Loucy (cell line): ENCODE data around the gene PROP1.
"Not testable (repeated sequence)": the region's sequence is repeated elsewhere in the genome, so short reads cannot be mapped to it uniquely, and the experiment has no call there.

ENCODE experiments used
- H2AFZ ChIP-seq: fragments of 200-600 bp; sonication (generic); 2 replicates; pipeline ENCODE4 v1.6.0; 2016; ENCODE audit warnings: antibody characterized with exemption, mild to moderate bottlenecking, low read length, moderate library complexity
- H3F3A ChIP-seq: fragments of 200-600 bp; 2 replicates; pipeline ENCODE4 v1.6.0; 2016; ENCODE audit warnings: antibody characterized with exemption, low read depth, mild to moderate bottlenecking
- H3K27me3 ChIP-seq: fragments of 200-600 bp; sonication (generic); 2 replicates; pipeline ENCODE4 v1.6.1; 2014; ENCODE audit warnings: low read length, mild to moderate bottlenecking; ENCODE audit not compliant: insufficient read depth, poor library complexity, severe bottlenecking
- H3K36me3 ChIP-seq: fragments of 200-600 bp; sonication (generic); 2 replicates; pipeline ENCODE4 v1.6.1; 2016; ENCODE audit warnings: low read length; ENCODE audit not compliant: insufficient read depth
- H3K4me1 ChIP-seq: fragments of 200-600 bp; sonication (generic); 2 replicates; pipeline ENCODE4 v1.5.1; 2014; ENCODE audit warnings: low read length, mild to moderate bottlenecking; ENCODE audit not compliant: insufficient read depth, poor library complexity, severe bottlenecking
- H3K4me2 ChIP-seq: fragments of 200-600 bp; sonication (generic); 2 replicates; pipeline ENCODE4 v1.6.0; 2014; ENCODE audit warnings: antibody characterized with exemption, low read length, low read depth, mild to moderate bottlenecking; ENCODE audit not compliant: poor library complexity, severe bottlenecking
- H3K4me3 ChIP-seq: fragments of 200-600 bp; sonication (generic); 2 replicates; pipeline ENCODE4 v1.5.1; 2014; ENCODE audit warnings: low read length, mild to moderate bottlenecking, mixed read lengths; ENCODE audit not compliant: poor library complexity, severe bottlenecking
- H3K79me2 ChIP-seq: fragments of 200-600 bp; sonication (generic); 2 replicates; pipeline ENCODE4 v1.6.1; 2014; ENCODE audit warnings: low read length; ENCODE audit not compliant: insufficient read depth
- H3K9ac ChIP-seq: fragments of 200-600 bp; sonication (generic); 2 replicates; pipeline ENCODE4 v1.6.0; 2014; ENCODE audit warnings: mild to moderate bottlenecking, low read depth, low read length, moderate library complexity; ENCODE audit not compliant: poor library complexity, severe bottlenecking
- H3K9me2 ChIP-seq: fragments of 200-600 bp; sonication (generic); replicated peaks from 2 replicates; pipeline ENCODE4 v1.6.1; 2016; ENCODE audit warnings: low read depth, low read length, mixed read lengths
- H3K9me3 ChIP-seq: fragments of 200-600 bp; sonication (generic); 2 replicates; pipeline ENCODE4 v1.6.1; 2014; ENCODE audit warnings: mild to moderate bottlenecking, antibody characterized with exemption, low read length, low read depth; ENCODE audit not compliant: insufficient read depth
- H4K20me1 ChIP-seq: fragments of 200-600 bp; sonication (generic); 2 replicates; pipeline ENCODE4 v1.6.0; 2014; ENCODE audit warnings: antibody characterized with exemption, low read length, mild to moderate bottlenecking; ENCODE audit not compliant: insufficient read depth, poor library complexity, severe bottlenecking
- EZH2phosphoT487 ChIP-seq: fragments of 200-600 bp; IDR thresholded peaks from 2 replicates; pipeline ENCODE4 v1.6.1; 2018; ENCODE audit warnings: antibody characterized with exemption, mild to moderate bottlenecking, moderate library complexity, borderline replicate concordance
- TF ChIP-seq, protein P1 (sequence below): fragments of 200-600 bp; sonication (generic); conservative IDR thresholded peaks from 2 replicates; pipeline ENCODE4 v1.5.1; 2014; ENCODE audit warnings: mild to moderate bottlenecking, antibody characterized with exemption, low read length

The PROP1 gene

DNA sequence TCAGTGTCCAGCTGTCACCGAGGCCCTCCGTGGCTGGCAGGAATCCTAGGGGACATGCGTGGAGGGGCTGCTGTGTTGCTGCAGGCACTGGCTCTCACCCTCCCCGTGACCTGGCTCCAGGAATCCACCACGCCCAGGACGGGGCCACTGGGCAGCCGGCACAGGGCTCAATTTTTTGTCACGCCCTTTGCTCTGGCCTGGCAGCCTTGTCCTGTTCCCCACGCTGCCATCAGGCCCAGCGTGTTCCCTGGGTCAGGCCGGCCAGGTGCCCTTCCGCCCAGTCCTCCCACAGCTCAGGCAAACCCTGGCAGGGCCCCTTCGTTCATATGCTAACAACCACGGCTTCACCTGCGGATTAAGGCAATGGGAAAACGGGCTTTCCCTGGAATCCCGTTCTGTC is 37.3 kb downstream of the PROP1 start:
- TF ChIP-seq, protein P1, sequence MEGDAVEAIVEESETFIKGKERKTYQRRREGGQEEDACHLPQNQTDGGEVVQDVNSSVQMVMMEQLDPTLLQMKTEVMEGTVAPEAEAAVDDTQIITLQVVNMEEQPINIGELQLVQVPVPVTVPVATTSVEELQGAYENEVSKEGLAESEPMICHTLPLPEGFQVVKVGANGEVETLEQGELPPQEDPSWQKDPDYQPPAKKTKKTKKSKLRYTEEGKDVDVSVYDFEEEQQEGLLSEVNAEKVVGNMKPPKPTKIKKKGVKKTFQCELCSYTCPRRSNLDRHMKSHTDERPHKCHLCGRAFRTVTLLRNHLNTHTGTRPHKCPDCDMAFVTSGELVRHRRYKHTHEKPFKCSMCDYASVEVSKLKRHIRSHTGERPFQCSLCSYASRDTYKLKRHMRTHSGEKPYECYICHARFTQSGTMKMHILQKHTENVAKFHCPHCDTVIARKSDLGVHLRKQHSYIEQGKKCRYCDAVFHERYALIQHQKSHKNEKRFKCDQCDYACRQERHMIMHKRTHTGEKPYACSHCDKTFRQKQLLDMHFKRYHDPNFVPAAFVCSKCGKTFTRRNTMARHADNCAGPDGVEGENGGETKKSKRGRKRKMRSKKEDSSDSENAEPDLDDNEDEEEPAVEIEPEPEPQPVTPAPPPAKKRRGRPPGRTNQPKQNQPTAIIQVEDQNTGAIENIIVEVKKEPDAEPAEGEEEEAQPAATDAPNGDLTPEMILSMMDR: no peak
- no peak for TF ChIP-seq EZH2phosphoT487
- no peaks in the 10 kb centered on the region for H3K79me2 ChIP-seq
- H3K9ac ChIP-seq: no peak overlapping the region
- no peaks in the 10 kb centered on the region for H3K27me3 ChIP-seq
- no peak overlapping the region for H3K4me2 ChIP-seq
- no peaks in the 10 kb centered on the region for H3F3A ChIP-seq
- H4K20me1 ChIP-seq: no peaks in the 10 kb centered on the region
- H3K9me2 ChIP-seq: no peaks in the 10 kb centered on the region
- H3K4me1 ChIP-seq: no peaks in the 10 kb centered on the region
- H3K9me3 ChIP-seq: no peaks in the 10 kb centered on the region
- no peak overlapping the region for H3K4me3 ChIP-seq
- no peaks in the 10 kb centered on the region for H3K36me3 ChIP-seq
- H2AFZ ChIP-seq: no peak overlapping the region

DNA sequence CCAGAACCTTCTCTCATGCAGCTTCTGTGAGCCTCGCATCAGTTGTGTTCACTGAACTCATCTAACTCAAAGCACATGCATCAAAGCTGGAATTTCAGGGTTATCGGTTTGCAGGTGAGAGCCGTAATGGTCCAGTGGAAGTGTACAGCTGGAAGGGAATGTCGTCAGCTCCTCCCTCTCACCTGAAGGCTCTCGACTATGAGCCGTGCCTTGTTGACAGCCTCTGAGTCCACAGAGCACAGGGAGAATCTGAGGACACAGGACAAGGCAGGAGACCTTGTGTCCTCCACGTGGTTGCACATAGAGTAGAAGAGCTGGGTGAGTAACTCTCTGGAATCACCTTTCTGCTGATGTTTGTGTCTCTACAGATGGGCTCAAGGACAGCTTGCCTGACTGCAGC is 38.8 kb downstream of the PROP1 start:
- H3F3A ChIP-seq: no peaks in the 10 kb centered on the region
- no peak overlapping the region for H3K4me3 ChIP-seq
- no peaks in the 10 kb centered on the region for H3K36me3 ChIP-seq
- no peaks in the 10 kb centered on the region for H3K4me1 ChIP-seq
- TF ChIP-seq EZH2phosphoT487: no peak
- TF ChIP-seq, protein P1: no peak
- no peak overlapping the region for H2AFZ ChIP-seq
- no peak overlapping the region for H3K4me2 ChIP-seq
- no peaks in the 10 kb centered on the region for H3K9me2 ChIP-seq
- H3K27me3 ChIP-seq: no peaks in the 10 kb centered on the region
- H3K79me2 ChIP-seq: no peaks in the 10 kb centered on the region
- no peaks in the 10 kb centered on the region for H4K20me1 ChIP-seq
- H3K9ac ChIP-seq: no peak overlapping the region
- H3K9me3 ChIP-seq: no peaks in the 10 kb centered on the region

DNA sequence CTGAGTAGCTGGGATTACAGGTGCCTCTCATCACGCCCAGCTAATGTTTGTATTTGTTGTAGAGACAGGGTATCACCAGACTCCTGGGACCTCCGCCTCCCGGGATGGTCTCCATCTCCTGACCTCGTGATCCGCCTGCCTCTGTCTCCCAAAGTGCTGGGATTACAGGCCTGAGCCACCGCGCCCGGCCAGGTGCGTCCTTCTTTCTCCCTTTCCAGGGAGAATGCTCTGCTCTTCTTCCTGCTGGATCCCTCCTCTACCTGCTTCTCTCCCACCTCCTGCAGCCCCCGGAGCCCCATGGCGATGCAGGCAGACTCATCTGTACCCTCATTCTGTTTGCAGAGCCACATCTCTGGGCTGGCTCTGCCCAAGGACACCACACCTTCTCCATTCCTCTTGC is 42.9 kb downstream of the PROP1 start:
- H3K4me1 ChIP-seq, H3K9ac ChIP-seq, H2AFZ ChIP-seq, H3F3A ChIP-seq, H3K27me3 ChIP-seq, H3K4me2 ChIP-seq, H3K79me2 ChIP-seq, H3K9me3 ChIP-seq, H4K20me1 ChIP-seq, H3K36me3 ChIP-seq, H3K4me3 ChIP-seq, H3K9me2 ChIP-seq: not testable (repeated sequence)

DNA sequence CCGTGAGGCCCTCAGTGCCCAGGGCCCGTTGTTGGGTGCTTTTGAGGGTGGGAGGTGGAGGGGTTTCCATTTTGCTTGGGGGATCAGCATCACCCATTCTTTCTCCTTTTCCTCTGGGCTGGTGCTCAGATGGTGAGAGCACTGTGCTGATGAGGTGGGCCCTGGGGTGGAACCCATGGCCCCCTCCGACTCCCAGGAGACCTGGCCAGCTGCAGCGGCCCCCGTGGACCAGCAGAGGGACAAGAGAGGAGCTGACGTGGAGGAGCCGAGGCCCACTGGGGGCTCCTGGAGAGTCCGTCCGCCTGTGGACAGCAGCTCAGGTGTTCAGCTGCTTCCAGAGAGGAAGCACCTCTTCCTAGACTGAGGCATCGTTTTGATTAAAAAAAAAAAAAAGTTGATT is 46.4 kb downstream of the PROP1 start:
- not testable (repeated sequence) for H3K4me2 ChIP-seq, H3K27me3 ChIP-seq, H3K4me1 ChIP-seq, H4K20me1 ChIP-seq, H3K36me3 ChIP-seq, H3K9me3 ChIP-seq, H3K4me3 ChIP-seq, H2AFZ ChIP-seq, H3K9ac ChIP-seq, H3K79me2 ChIP-seq, H3F3A ChIP-seq, H3K9me2 ChIP-seq

DNA sequence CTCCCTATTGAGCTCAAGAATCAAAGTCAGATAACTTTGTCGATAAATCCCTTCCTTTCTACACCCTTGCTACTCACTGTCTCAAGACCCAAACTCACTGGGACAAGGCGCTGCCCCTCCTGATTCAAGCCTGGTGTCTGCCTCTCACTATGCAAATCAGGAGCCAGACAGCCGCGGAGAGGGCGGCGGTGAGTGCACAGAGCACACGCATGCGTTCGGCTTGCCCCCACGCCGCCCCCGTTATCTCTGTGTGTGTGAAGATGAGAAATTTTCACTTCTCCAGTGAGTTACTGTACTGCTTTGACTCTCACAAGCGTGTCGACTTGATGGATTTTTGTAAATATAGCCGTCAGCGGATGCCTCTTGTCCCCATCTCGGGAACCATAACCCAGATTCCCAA is 47.0 kb downstream of the PROP1 start:
- not testable (repeated sequence) for H3K9me2 ChIP-seq

DNA sequence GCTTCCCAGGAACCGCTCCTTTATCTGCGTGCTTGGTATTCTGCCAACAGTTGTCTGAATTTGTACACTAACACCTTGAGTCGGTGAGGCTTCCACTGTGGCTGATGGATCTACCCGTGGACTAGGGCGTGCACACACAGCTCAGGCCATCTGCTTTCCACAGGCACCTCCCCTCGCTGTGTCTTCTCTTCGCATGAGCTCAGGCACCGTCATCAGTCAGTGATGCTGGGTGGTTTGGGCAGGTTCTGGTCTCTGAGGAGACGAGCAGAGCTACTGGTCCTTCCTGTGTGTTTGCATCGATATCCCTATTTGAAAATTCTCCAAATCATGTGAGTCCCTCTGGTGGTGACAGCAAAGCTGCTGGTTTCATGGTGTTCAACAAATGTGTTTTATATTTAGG is 48.1 kb downstream of the PROP1 start:
- H3K4me3 ChIP-seq, H3K79me2 ChIP-seq, H3F3A ChIP-seq, H3K9ac ChIP-seq, H3K4me2 ChIP-seq, H3K9me2 ChIP-seq, H3K36me3 ChIP-seq, H3K27me3 ChIP-seq, H3K4me1 ChIP-seq, H2AFZ ChIP-seq, H4K20me1 ChIP-seq, H3K9me3 ChIP-seq: not testable (repeated sequence)

More for the DNA sequence above, 47.0 kb downstream of the PROP1 start:
- not testable (repeated sequence) for H3F3A ChIP-seq, H3K9ac ChIP-seq, H3K4me3 ChIP-seq, H3K4me1 ChIP-seq, H3K9me3 ChIP-seq, H4K20me1 ChIP-seq, H3K27me3 ChIP-seq, H2AFZ ChIP-seq, H3K36me3 ChIP-seq, H3K79me2 ChIP-seq, H3K4me2 ChIP-seq
